ENCODE measurements around the gene C9orf152. TPM values are rescaled to one million over a fixed set of nuclear protein-coding genes. Genes with fewer than 3 reads are reported as not detected.

Gene C9orf152
- total and polyA plus RNA-seq, 2 experiments from 2014 or later: not detected

DNA sequence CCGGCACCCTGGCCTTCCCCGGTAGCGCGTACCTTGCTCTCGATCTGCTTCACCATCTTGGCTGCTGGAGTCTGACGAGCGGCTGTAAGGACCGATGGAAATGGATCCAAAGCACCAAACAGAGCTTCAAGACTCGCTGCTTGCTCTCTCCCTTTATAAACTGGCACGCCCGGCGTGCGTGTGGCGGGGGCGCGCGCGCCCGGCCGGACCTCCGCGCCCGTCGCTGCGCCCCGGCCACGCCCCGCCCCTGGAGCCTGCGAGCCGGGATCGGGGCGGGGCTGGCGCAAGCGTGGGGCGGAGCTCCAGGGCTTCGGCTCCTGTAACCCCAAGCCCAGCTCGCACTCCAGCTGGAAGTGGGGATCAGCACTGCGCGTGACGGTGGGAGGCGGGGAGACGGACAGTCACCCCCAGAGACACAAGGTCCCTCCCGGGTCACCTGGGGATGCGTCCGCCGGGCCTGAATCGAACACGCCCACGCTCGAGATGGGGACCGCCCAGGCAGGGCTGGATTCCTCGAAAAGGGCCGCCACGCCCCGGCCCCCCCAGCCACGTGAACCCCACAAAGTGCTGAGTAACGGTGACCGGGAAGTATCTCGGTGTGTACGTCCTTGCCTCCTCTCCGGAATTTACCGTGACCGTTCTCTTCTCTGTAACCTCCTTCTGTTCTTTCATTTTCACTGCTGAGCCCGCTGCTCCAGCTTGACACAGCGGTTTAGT, 48.6 kb upstream of the C9orf152 start, which contains the start of gene TXN:
Gene TXN, minus strand, starts transcription at position 128 of the 717 bp plus-strand sequence. Its CDS starts 72 bp downstream, at position 56.
- peak; percentile 89 for DNase-seq (ENCODE audit: low spot score)
- Histone ChIP-seq H3K4me1 (ENCODE audit: insufficient read depth) (peaks cover 27% of the 10 kb centered on the region), H3F3A (replicated peaks; ENCODE audit: low read depth) (peaks cover 9% of the 10 kb centered on the region; the same call in 1 of the 2 replicates), H3K36me3 (ENCODE audit: insufficient read depth) (no peaks in the 10 kb centered on the region), H3K27me3 (ENCODE audit: insufficient read depth) (no peaks in the 10 kb centered on the region), H3K79me2 (replicated peaks; ENCODE audit: insufficient read depth) (peaks cover 53% of the 10 kb centered on the region), H3K4me3 (peak within 1 kb of the TSS; percentile 91), H3K4me2 (peak within 1 kb of the TSS; percentile 85), H4K20me1 (replicated peaks; ENCODE audit: insufficient read depth) (peaks cover 20% of the 10 kb centered on the region), H2AFZ (peak within 1 kb of the TSS; percentile 94), H3K27ac (ENCODE audit: low read depth) (peak within 1 kb of the TSS; percentile 68; the same call in 1 of the 2 replicates), H3K9me2 (ENCODE audit: insufficient read depth) (no peaks in the 10 kb centered on the region)
- peaks cover 2% of the 10 kb centered on the region; the same call in 1 of the 3 replicates for H3K9me3 Mint-ChIP-seq
- peak within 1 kb of the TSS; percentile 98 for H3K4me3 Mint-ChIP-seq
- peak within 1 kb of the TSS; percentile 99 for H3K27ac Mint-ChIP-seq
- H3K4me1 Mint-ChIP-seq: peaks cover 44% of the 10 kb centered on the region
- TF ChIP-seq POLR2AphosphoS5 (IDR thresholded peaks at IDR 0.05; ENCODE audit: low read depth) (peak; percentile 84), EZH2phosphoT487 (IDR thresholded peaks at IDR 0.05; ENCODE audit: unreplicated experiment) (no peak)
- peak; percentile 72 for ATAC-seq
- peaks cover 3% of the 10 kb centered on the region for H3K36me3 Mint-ChIP-seq (ENCODE audit: low read depth)
- H3K27me3 Mint-ChIP-seq (ENCODE audit: insufficient read depth, low read depth, poor library complexity): peaks cover 19% of the 10 kb centered on the region

DNA sequence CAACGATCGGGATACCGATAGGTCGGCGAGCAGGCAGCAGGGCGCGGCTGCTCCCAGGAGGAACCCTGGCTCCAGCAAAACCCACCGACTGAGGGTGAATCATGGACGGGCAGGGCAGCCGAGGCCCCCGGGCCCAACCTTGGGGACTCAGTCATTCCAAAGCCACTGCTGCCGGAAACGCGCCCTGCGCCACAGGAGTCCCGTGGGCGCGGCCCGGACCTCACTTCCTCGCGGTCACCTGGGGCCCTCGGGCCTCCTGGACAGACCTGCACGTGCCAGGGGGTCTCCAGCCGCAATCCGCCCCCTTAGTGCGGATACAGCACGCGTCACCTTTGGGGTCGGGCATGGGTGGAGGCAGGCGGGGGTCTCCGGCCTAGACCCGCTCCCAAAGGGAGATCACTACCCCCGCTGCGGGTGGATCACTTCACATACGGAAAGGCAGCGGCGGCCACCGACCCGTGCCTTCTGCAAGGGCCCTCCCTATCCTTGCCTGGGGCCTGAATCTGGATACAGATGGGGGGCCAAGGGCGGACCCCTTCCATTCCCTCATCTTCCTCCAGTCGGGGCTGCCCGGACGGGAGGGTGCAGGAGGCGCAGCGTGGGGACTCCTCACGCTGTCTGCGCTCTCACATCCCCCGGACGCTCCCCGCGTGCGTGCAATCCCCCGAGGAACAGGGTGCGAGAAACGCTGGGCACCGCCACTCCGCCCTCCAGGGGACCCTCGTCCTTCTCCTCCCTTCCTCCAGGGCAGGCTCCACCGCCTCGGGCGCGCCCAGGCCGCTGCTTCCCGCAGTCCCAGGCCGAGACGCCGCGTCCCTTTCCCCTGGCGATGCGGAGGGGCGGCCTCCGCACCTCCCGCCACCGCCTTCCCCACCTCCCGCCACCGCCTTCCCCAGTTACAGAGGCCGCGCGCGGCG, 47.8 kb upstream of the C9orf152 start:
- Histone ChIP-seq H3K4me1 (ENCODE audit: insufficient read depth) (peaks cover 27% of the 10 kb centered on the region), H2AFZ (peak overlapping the region; percentile 88; the same call in 1 of the 2 replicates), H3K9me2 (ENCODE audit: insufficient read depth) (no peaks in the 10 kb centered on the region), H4K20me1 (replicated peaks; ENCODE audit: insufficient read depth) (peaks cover 20% of the 10 kb centered on the region), H3K27me3 (ENCODE audit: insufficient read depth) (no peaks in the 10 kb centered on the region), H3K27ac (ENCODE audit: low read depth) (0 out of 2 replicates have a peak overlapping the region, but pooled peaks have one; percentile 60), H3F3A (replicated peaks; ENCODE audit: low read depth) (peaks cover 9% of the 10 kb centered on the region; the same call in 1 of the 2 replicates), H3K36me3 (ENCODE audit: insufficient read depth) (0 out of 2 replicates have a peak, but pooled peaks cover 4% of the 10 kb centered on the region), H3K79me2 (replicated peaks; ENCODE audit: insufficient read depth) (peaks cover 62% of the 10 kb centered on the region), H3K4me3 (peak overlapping the region; percentile 91), H3K4me2 (peak overlapping the region; percentile 85)
- peaks cover 3% of the 10 kb centered on the region for H3K36me3 Mint-ChIP-seq (ENCODE audit: low read depth)
- H3K4me3 Mint-ChIP-seq: peak overlapping the region; percentile 98
- H3K27me3 Mint-ChIP-seq (ENCODE audit: insufficient read depth, low read depth, poor library complexity): peaks cover 19% of the 10 kb centered on the region
- H3K4me1 Mint-ChIP-seq: peaks cover 44% of the 10 kb centered on the region
- TF ChIP-seq JUNB (IDR thresholded peaks at IDR 0.05; ENCODE audit: unreplicated experiment) (no peak), POLR2AphosphoS5 (IDR thresholded peaks at IDR 0.05; ENCODE audit: low read depth) (peak; percentile 41; the same call in 1 of the 2 replicates)
- ATAC-seq (peak; percentile 34), DNase-seq (ENCODE audit: low spot score) (peak; percentile 51)
- peak overlapping the region; percentile 98 for H3K27ac Mint-ChIP-seq
- H3K9me3 Mint-ChIP-seq: peaks cover 2% of the 10 kb centered on the region; the same call in 1 of the 3 replicates

DNA sequence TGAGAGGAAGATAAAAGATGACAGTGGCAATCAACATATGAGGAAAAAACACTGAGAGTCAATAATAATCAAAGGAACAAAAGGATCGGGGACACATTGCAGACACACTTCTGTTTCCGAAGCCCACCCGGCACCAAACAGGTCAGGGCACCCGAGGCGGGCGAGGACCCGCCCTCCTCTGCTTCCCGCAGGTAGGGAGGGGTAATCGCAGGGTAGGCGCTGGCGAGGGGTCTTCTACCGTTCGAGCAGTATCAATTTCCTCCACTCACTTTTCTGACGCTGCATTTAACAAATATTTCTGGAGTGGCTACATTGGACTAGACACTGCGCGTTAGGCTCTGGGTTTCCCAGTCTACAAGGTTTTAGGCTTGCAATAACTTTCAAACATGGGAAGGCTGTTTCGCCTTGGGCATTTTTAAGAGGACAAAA, 47.1 kb upstream of the C9orf152 start:
- Histone ChIP-seq H3K9me2 (ENCODE audit: insufficient read depth) (no peaks in the 10 kb centered on the region), H3F3A (replicated peaks; ENCODE audit: low read depth) (peaks cover 9% of the 10 kb centered on the region; the same call in 1 of the 2 replicates), H3K4me2 (peak overlapping the region; percentile 85), H2AFZ (no peak overlapping the region), H3K36me3 (ENCODE audit: insufficient read depth) (peaks cover 4% of the 10 kb centered on the region; the same call in 1 of the 2 replicates), H4K20me1 (replicated peaks; ENCODE audit: insufficient read depth) (peaks cover 23% of the 10 kb centered on the region), H3K79me2 (replicated peaks; ENCODE audit: insufficient read depth) (peaks cover 68% of the 10 kb centered on the region), H3K27me3 (ENCODE audit: insufficient read depth) (no peaks in the 10 kb centered on the region), H3K4me1 (ENCODE audit: insufficient read depth) (peaks cover 27% of the 10 kb centered on the region), H3K27ac (ENCODE audit: low read depth) (no peak overlapping the region), H3K4me3 (peak overlapping the region; percentile 91)
- 0 out of 2 replicates have a peak overlapping the region, but pooled peaks have one; percentile 67 for H3K27ac Mint-ChIP-seq
- peaks cover 2% of the 10 kb centered on the region; the same call in 1 of the 3 replicates for H3K9me3 Mint-ChIP-seq
- peaks cover 19% of the 10 kb centered on the region for H3K27me3 Mint-ChIP-seq (ENCODE audit: insufficient read depth, low read depth, poor library complexity)
- peaks cover 44% of the 10 kb centered on the region for H3K4me1 Mint-ChIP-seq
- DNase-seq (ENCODE audit: low spot score) (peak; percentile 54), ATAC-seq (peak; percentile 29)
- H3K4me3 Mint-ChIP-seq: peak overlapping the region; percentile 98
- H3K36me3 Mint-ChIP-seq (ENCODE audit: low read depth): peaks cover 9% of the 10 kb centered on the region
- no peak for TF ChIP-seq NANOG (IDR thresholded peaks at IDR 0.05; ENCODE audit: borderline replicate concordance)
- TF ChIP-seq EZH2 (IDR thresholded peaks at IDR 0.05; ENCODE audit: low read depth, unreplicated experiment): no peak
